WTC11 (cell line): ENCODE measurements around the gene ATR. TPM values are rescaled to one million over a fixed set of nuclear protein-coding genes. Genes with fewer than 3 reads are reported as not detected.

Experiments used
- ATAC-seq: fragments of 200-7000 bp; cut with Tn5 transposase; 2 replicates; pipeline ENCODE4 v1.10.0; 2021; ENCODE audit warnings: mild to moderate bottlenecking, moderate library complexity
- CTCF ChIA-PET: fragments of 300-600 bp; sonication (Branson Sonifier 250); formaldehyde crosslinking; loops from one replicate; lab custom pipeline; 2021; ENCODE audit warnings: antibody characterized with exemption; lab: Charles Lee
- POLR2A ChIA-PET: fragments of 350-600 bp; sonication (Branson Sonifier 250); formaldehyde crosslinking; loops from one replicate; lab custom pipeline; 2021; ENCODE audit warnings: antibody characterized with exemption; lab: Charles Lee
- DNase-seq: peaks from one replicate; pipeline ENCODE4 v3.0.0; 2021; ENCODE audit warnings: low spot score
- H3K27ac Mint-ChIP-seq: 2 replicates; pipeline ENCODE4 v1.8.0; 2021; ENCODE audit warnings: mixed read lengths
- H3K27me3 Mint-ChIP-seq: 2 replicates; pipeline ENCODE4 v1.8.0; 2021; ENCODE audit warnings: low read depth, mild to moderate bottlenecking, moderate library complexity, mixed read lengths
- H3K36me3 Mint-ChIP-seq: 2 replicates; pipeline ENCODE4 v1.8.0; 2021; ENCODE audit warnings: mixed read lengths
- H3K4me1 Mint-ChIP-seq: 2 replicates; pipeline ENCODE4 v1.8.0; 2022; ENCODE audit warnings: mixed read lengths
- H3K4me3 Mint-ChIP-seq: 2 replicates; pipeline ENCODE4 v1.8.0; 2021; ENCODE audit warnings: mild to moderate bottlenecking, moderate library complexity, mixed read lengths
- H3K9me3 Mint-ChIP-seq: 2 replicates; pipeline ENCODE4 v1.8.0; 2021; ENCODE audit warnings: mixed read lengths
- ARID4B ChIP-seq: sonication (generic); formaldehyde crosslinking; IDR thresholded peaks from 2 replicates; pipeline ENCODE4 v1.8.0; 2023; ENCODE audit warnings: missing genetic modification reagents, mild to moderate bottlenecking, borderline replicate concordance
- CREB1 ChIP-seq: sonication (generic); formaldehyde crosslinking; IDR thresholded peaks from 2 replicates; pipeline ENCODE4 v1.8.0; 2023; ENCODE audit warnings: mild to moderate bottlenecking, missing genetic modification reagents
- GABPB1 ChIP-seq: sonication (generic); formaldehyde crosslinking; IDR thresholded peaks from 2 replicates; pipeline ENCODE4 v1.8.1; 2023; ENCODE audit warnings: mild to moderate bottlenecking, missing genetic modification reagents
- NR3C1 ChIP-seq: sonication (generic); formaldehyde crosslinking; conservative IDR thresholded peaks from 2 replicates; pipeline ENCODE4 v1.8.1; 2023; ENCODE audit warnings: low read depth, mild to moderate bottlenecking, missing genetic modification reagents
- TEAD4 ChIP-seq: sonication (generic); formaldehyde crosslinking; IDR thresholded peaks from 2 replicates; pipeline ENCODE4 v1.8.0; 2022; ENCODE audit warnings: mild to moderate bottlenecking, missing genetic modification reagents
- ZNF121 ChIP-seq: sonication (generic); formaldehyde crosslinking; IDR thresholded peaks from 2 replicates; pipeline ENCODE4 v1.8.0; 2023; ENCODE audit warnings: missing genetic modification reagents
- ZNF232 ChIP-seq: sonication (generic); formaldehyde crosslinking; IDR thresholded peaks from 2 replicates; pipeline ENCODE4 v1.8.0; 2022; ENCODE audit warnings: mild to moderate bottlenecking, missing genetic modification reagents
- ZNF425 ChIP-seq: fragments of 250-450 bp; sonication (Bioruptor Pico); conservative IDR thresholded peaks from 2 replicates; pipeline ENCODE4 v1.9.0; 2021; ENCODE audit warnings: mild to moderate bottlenecking
- ZNF532 ChIP-seq: fragments of 250-450 bp; sonication (Bioruptor Pico); IDR thresholded peaks from 2 replicates; pipeline ENCODE4 v1.9.0; 2021; ENCODE audit warnings: mild to moderate bottlenecking, borderline replicate concordance
- total RNA-seq: library from RNA; stranded (reverse); gene quantifications from 3 replicates; pipeline ENCODE4 v1.2.3, GENCODE V29; 2021
- TF ChIP-seq, protein P1 (sequence below): fragments of 200-600 bp; IDR thresholded peaks from 2 replicates; pipeline ENCODE4 v1.8.0; 2022; ENCODE audit warnings: antibody characterized with exemption
- TF ChIP-seq, protein P2 (sequence below): sonication (generic); formaldehyde crosslinking; IDR thresholded peaks from 2 replicates; pipeline ENCODE4 v1.8.1; 2022; ENCODE audit warnings: low read depth, mild to moderate bottlenecking, moderate library complexity, missing genetic modification reagents, borderline replicate concordance

ATR gene
- total RNA-seq, 1 experiment from 2014 or later: 26.7 TPM

- peaks cover 8% of the 10 kb centered on the region; the same call in 1 of the 2 replicates for H3K9me3 Mint-ChIP-seq
- peaks cover 18% of the 10 kb centered on the region for H3K36me3 Mint-ChIP-seq
- no peak for ATAC-seq
- H3K27ac Mint-ChIP-seq: no peak overlapping the region
- H3K4me3 Mint-ChIP-seq: no peak overlapping the region
- H3K4me1 Mint-ChIP-seq: no peaks in the 10 kb centered on the region
- TF ChIP-seq NR3C1 (CRISPR knock-in tag): no peak
- TF ChIP-seq ZNF232 (CRISPR knock-in tag): no peak
- TF ChIP-seq ZNF121: no peak
- TF ChIP-seq ZNF425 (CRISPR knock-in tag): no peak
- TF ChIP-seq, protein P1, sequence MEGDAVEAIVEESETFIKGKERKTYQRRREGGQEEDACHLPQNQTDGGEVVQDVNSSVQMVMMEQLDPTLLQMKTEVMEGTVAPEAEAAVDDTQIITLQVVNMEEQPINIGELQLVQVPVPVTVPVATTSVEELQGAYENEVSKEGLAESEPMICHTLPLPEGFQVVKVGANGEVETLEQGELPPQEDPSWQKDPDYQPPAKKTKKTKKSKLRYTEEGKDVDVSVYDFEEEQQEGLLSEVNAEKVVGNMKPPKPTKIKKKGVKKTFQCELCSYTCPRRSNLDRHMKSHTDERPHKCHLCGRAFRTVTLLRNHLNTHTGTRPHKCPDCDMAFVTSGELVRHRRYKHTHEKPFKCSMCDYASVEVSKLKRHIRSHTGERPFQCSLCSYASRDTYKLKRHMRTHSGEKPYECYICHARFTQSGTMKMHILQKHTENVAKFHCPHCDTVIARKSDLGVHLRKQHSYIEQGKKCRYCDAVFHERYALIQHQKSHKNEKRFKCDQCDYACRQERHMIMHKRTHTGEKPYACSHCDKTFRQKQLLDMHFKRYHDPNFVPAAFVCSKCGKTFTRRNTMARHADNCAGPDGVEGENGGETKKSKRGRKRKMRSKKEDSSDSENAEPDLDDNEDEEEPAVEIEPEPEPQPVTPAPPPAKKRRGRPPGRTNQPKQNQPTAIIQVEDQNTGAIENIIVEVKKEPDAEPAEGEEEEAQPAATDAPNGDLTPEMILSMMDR: no peak
- TF ChIP-seq, protein P2, sequence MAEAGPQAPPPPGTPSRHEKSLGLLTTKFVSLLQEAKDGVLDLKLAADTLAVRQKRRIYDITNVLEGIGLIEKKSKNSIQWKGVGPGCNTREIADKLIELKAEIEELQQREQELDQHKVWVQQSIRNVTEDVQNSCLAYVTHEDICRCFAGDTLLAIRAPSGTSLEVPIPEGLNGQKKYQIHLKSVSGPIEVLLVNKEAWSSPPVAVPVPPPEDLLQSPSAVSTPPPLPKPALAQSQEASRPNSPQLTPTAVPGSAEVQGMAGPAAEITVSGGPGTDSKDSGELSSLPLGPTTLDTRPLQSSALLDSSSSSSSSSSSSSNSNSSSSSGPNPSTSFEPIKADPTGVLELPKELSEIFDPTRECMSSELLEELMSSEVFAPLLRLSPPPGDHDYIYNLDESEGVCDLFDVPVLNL (CRISPR knock-in tag): no peak
- ChIA-PET POLR2A (no interaction called here), CTCF (interaction anchor here (1.2 kb wide), 1 partner anchor 330 kb away, joined by 3 read pairs; no protein-coding TSS in a partner anchor)
- H3K27me3 Mint-ChIP-seq: no peaks in the 10 kb centered on the region
- no peak for DNase-seq
Observed at GRCh38 chr3:142498397-142499180, 79.9 kb downstream of the ATR start.

DNA sequence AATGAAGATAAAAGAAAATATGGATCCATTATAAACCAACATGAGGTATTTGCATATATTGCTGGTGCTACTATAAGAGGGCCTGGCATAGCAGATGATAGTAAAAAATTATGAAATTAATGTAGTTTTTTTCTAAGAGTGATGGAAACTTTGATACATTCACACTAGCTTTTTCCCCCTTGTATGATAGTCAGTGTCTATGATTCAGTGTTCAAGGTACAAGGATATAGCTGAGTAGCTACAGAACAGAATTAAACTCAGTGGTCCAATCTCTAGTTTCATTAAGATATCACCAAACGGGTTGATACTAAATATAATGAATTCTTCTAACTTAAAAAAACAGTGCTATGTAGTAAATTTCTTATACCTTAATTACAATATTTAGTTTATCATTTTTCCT is 80.8 kb downstream of the ATR start:
- Mint-ChIP-seq H3K4me1 (no peaks in the 10 kb centered on the region), H3K4me3 (no peak overlapping the region), H3K9me3 (peaks cover 8% of the 10 kb centered on the region; the same call in 1 of the 2 replicates), H3K27me3 (no peaks in the 10 kb centered on the region), H3K36me3 (peaks cover 17% of the 10 kb centered on the region), H3K27ac (no peak overlapping the region)
- no peak for TF ChIP-seq ZNF532 (CRISPR knock-in tag)
- no peak for DNase-seq
- POLR2A ChIA-PET: no interaction called here
- no peak for ATAC-seq
- CTCF ChIA-PET: interaction anchor here (0.5 to 1.2 kb wide), 2 partner anchors 47 to 331 kb away, joined by 3 read pairs; no protein-coding TSS in a partner anchor

DNA sequence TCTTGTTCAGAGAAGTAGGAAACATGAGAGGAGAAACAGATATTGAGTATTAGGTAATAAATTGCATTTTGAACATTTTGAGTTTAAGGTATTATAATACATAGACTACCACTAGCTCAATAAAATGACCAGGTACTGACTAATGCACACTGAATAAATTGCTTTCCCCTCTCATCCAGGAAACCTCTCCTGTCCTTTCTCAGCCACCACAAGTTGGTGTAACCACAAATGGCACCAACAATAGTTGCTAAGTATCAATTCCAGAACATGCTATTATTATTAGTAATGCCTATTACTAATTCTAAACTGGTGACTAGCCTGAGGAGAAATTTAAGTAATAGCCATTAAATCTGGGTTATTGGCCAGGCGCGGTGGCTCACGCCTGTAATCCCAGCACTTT is 83.4 kb downstream of the ATR start:
- no peak for DNase-seq
- H3K27ac Mint-ChIP-seq: no peak overlapping the region
- ChIA-PET POLR2A (no interaction called here), CTCF (no interaction called here)
- H3K27me3 Mint-ChIP-seq: no peaks in the 10 kb centered on the region
- H3K4me1 Mint-ChIP-seq: no peaks in the 10 kb centered on the region
- no peak for ATAC-seq
- no peak overlapping the region for H3K4me3 Mint-ChIP-seq
- H3K36me3 Mint-ChIP-seq: peaks cover 7% of the 10 kb centered on the region
- H3K9me3 Mint-ChIP-seq: no peaks in the 10 kb centered on the region
- TF ChIP-seq TEAD4 (CRISPR knock-in tag) (no peak), ARID4B (CRISPR knock-in tag) (no peak), ZNF232 (CRISPR knock-in tag) (no peak), CREB1 (no peak), GABPB1 (CRISPR knock-in tag) (no peak)
